NB4 (cell line): ENCODE results near the gene SSX4B.
"Not testable (repeated sequence)": the region's sequence is repeated elsewhere in the genome, so short reads cannot be mapped to it uniquely, and the experiment has no call there.

Experiments
- DNase-seq: peaks from one replicate; pipeline ENCODE4 v3.0.0; 2010; ENCODE audit warnings: low read depth
- H3K4me3 ChIP-seq: one replicate; pipeline ENCODE4 v1.5.1; 2011; ENCODE audit warnings: mild to moderate bottlenecking, low read depth, low read length, moderate library complexity
- CTCF ChIP-seq: IDR thresholded peaks from one replicate; pipeline ENCODE4 v1.5.1; 2012; ENCODE audit warnings: low read depth, low read length
- MAX ChIP-seq: IDR thresholded peaks from 2 replicates; pipeline ENCODE4 v1.6.1; 2011; ENCODE audit warnings: low read depth, low read length
- MYC ChIP-seq: IDR thresholded peaks from 2 replicates; pipeline ENCODE4 v1.6.1; 2011; ENCODE audit warnings: low read depth, low read length
- POLR2A ChIP-seq: IDR thresholded peaks from 2 replicates; pipeline ENCODE4 v1.6.1; 2011; ENCODE audit warnings: mild to moderate bottlenecking; ENCODE audit not compliant: insufficient read length; ENCODE audit errors: extremely low read depth

SSX4B gene

GRCh38 chrX:48451708-48452107 is 39.9 kb upstream of the SSX4B start:
- no peak for TF ChIP-seq CTCF
- DNase-seq, result no peak

GRCh38 chrX:48450076-48450475 is 38.3 kb upstream of the SSX4B start:
- no peak for DNase-seq
- TF ChIP-seq CTCF (no peak), MYC (no peak), MAX (no peak), POLR2A (no peak)
- no peak overlapping the region for H3K4me3 ChIP-seq

More at GRCh38 chrX:48451708-48452107, 39.9 kb upstream of the SSX4B start:
- H3K4me3 ChIP-seq, result no peak overlapping the region

GRCh38 chrX:48447201-48447600 is 35.4 kb upstream of the SSX4B start:
- not testable (repeated sequence) for DNase-seq, H3K4me3 ChIP-seq

GRCh38 chrX:48433713-48434112 is 22.0 kb upstream of the SSX4B start:
- not testable (repeated sequence) for H3K4me3 ChIP-seq, DNase-seq

GRCh38 chrX:48430166-48430565 is 18.4 kb upstream of the SSX4B start:
- DNase-seq, H3K4me3 ChIP-seq: not testable (repeated sequence)

- not testable (repeated sequence) for DNase-seq
Observed at GRCh38 chrX:48429606-48430005, 17.8 kb upstream of the SSX4B start.

GRCh38 chrX:48427027-48427716 is 15.4 kb upstream of the SSX4B start:
- H3K4me3 ChIP-seq, DNase-seq: not testable (repeated sequence)

More at GRCh38 chrX:48429606-48430005, 17.8 kb upstream of the SSX4B start:
- not testable (repeated sequence) for H3K4me3 ChIP-seq

- DNase-seq, result peak; percentile 18
Observed at GRCh38 chrX:48397825-48398224, 13.9 kb downstream of the SSX4B start.

GRCh38 chrX:48396931-48397330 is 14.8 kb downstream of the SSX4B start:
- H3K4me3 ChIP-seq, DNase-seq: not testable (repeated sequence)

More at GRCh38 chrX:48397825-48398224, 13.9 kb downstream of the SSX4B start:
- not testable (repeated sequence) for H3K4me3 ChIP-seq

- not testable (repeated sequence) for DNase-seq, H3K4me3 ChIP-seq
Observed at GRCh38 chrX:48383239-48383638, 28.5 kb downstream of the SSX4B start, which contains the start of gene SSX4. SSX4 (plus strand) TSS chrX:48383539; CDS start chrX:48384054, 515 bp downstream.

GRCh38 chrX:48370408-48370807 is 41.4 kb downstream of the SSX4B start:
- not testable (repeated sequence) for DNase-seq, H3K4me3 ChIP-seq

- H3K4me3 ChIP-seq, DNase-seq: not testable (repeated sequence)
Observed at GRCh38 chrX:48367717-48368408, 43.9 kb downstream of the SSX4B start.

GRCh38 chrX:48359281-48359680 is 52.5 kb downstream of the SSX4B start:
- not testable (repeated sequence) for H3K4me3 ChIP-seq, DNase-seq
